ENCODE data around the gene CACFD1.

DNA sequence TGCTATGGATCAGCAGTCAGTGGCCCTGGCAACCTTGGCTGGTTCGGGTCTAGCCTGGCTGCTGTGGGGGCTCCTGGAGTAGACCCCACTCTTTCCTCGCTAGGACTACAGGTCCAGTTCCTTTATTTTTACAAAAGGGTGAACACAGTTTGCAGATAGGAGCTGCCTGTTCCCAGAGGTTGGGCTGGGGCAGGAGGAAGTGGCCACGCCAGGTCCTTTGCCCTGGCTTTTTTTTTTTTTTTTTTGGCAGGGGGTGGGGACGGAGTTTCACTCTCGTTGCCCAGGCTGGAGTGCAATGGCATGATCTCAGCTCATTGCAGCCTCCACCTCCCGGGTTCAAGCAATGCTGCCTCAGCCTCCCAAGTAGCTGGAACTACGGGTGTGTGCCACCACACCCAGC, 11.2 kb downstream of the CACFD1 start:
- TF ChIP-seq, protein P1, sequence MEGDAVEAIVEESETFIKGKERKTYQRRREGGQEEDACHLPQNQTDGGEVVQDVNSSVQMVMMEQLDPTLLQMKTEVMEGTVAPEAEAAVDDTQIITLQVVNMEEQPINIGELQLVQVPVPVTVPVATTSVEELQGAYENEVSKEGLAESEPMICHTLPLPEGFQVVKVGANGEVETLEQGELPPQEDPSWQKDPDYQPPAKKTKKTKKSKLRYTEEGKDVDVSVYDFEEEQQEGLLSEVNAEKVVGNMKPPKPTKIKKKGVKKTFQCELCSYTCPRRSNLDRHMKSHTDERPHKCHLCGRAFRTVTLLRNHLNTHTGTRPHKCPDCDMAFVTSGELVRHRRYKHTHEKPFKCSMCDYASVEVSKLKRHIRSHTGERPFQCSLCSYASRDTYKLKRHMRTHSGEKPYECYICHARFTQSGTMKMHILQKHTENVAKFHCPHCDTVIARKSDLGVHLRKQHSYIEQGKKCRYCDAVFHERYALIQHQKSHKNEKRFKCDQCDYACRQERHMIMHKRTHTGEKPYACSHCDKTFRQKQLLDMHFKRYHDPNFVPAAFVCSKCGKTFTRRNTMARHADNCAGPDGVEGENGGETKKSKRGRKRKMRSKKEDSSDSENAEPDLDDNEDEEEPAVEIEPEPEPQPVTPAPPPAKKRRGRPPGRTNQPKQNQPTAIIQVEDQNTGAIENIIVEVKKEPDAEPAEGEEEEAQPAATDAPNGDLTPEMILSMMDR (conservative IDR thresholded peaks at IDR 0.05; ENCODE audit: low read depth, low read length) = no peak
- TF ChIP-seq SMC3 (IDR thresholded peaks at IDR 0.05; ENCODE audit: low read depth, low read length) (no peak), NFE2L2 (IDR thresholded peaks at IDR 0.05; ENCODE audit: low read depth, low read length) (no peak), CHD1 (IDR thresholded peaks at IDR 0.05; ENCODE audit: low read depth, low read length) (no peak), RAD21 (IDR thresholded peaks at IDR 0.05; ENCODE audit: low read length) (no peak), POLR2A (IDR thresholded peaks at IDR 0.05; ENCODE audit: low read depth, low read length) (no peak)

All from IMR-90 (cell line).